CD4-positive, alpha-beta T cell treated with Interferon gamma for 1 hour (primary cell): Measurements from ENCODE around the gene PER3.

Experiments
- DNase-seq: peaks from one replicate; pipeline ENCODE4 v3.0.0-alpha.2; 2020

Gene PER3

GRCh38 chr1:7839526-7839925, 55.4 kb downstream of the PER3 start:
- DNase-seq, result no peak

DNA sequence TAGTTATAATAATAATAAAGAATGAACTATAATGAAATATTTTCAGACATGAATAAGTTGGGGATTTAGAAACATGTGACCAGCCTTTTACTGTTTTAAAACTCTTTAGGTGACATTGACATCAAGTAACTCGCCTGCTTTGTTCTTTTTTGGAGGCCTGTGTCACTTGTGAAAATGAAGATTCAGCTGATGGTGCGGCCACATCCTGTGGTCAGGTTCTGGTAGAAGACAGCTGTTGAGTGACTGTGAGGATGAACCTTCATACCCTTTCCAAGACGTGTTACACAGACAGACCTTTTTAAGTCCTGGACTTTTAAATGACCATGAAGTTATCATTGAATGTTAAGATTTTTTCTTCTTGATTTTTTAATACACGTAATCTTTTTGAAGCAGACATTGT, 58.4 kb downstream of the PER3 start:
- no peak for DNase-seq

DNA sequence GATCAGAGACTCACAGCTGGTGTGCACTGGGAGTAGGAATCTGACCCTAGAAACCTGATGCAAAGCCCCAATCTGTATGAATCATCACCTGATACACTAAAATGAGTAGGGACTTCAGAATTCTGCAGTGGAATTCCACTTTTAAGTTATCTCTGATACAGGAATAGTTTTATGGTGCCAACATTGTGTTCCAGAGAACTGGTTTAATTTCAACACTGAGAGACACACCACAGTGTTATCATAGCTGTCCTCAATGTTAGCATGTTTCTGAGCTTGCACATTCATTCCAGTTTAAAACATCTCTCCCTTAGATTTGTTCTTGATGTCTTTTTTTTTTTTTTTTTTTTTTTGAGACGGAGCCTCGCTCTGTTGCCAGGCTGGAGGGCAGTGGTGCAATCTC, 61.7 kb downstream of the PER3 start:
- DNase-seq, result no peak

- no peak for DNase-seq
These were observed 62.6 kb downstream of the PER3 start for GRCh38 chr1:7846656-7847055.

DNA sequence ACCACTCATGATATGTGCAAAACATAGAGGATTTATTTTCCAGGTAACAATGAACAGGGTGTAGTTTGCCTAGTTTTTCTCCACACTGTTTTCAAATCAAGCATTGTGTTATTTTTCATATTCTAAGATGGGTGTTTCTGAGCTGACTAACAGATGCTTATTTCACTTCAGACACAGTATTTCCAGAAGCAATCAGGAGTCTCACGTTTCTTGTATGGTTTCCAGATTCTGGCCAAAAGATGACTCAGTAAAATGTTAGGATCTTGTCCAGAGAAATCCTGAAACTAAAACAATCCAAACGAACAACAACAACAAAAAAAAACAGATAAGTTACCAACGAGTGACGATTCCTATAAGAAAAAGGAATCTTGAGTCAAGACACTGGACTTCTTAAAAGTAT, 63.5 kb downstream of the PER3 start:
- DNase-seq, result no peak

DNA sequence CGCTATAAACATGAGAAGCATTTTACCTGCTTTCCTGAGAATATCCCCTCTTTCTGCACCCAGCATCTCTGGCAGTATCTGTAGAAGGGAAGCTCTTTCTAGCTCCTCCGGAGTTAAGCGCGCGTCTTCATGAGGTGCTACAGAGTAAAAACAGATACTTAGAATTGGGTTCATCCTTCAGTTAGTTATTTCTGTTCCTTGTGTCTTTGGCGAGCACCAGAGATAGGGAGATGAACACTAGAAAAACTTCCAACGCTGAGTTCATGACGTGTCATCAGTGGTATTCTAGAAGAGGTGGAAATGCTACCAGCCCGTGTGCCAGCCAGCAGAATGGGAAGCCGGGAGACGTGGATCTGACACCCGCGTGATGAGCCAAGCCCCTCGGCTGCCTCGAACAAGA, 66.7 kb downstream of the PER3 start:
- no peak for DNase-seq

GRCh38 chr1:7852804-7853683, 69.0 kb downstream of the PER3 start, which contains the start of gene UTS2:
TSS of gene UTS2 (minus strand) at chr1:7853065. CDS start at chr1:7853003, 62 bp downstream.
- no peak for DNase-seq

DNA sequence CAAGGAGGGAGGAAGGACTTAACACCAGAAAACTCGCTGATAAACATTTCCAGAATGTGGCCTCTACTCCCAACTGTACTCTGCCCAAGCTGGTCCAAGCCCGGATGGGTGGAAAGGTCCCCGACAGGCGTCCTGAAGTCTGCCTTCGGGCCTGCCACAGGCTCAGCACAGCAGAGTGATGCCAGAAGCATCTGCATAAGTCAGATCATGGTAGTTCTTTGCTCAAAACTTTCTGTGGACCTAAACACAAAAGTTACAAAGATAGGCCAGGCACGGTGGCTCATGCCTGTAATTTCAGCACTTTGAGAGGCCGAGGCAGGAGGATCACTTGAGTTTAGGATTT, 69.6 kb downstream of the PER3 start:
- no peak for DNase-seq

DNA sequence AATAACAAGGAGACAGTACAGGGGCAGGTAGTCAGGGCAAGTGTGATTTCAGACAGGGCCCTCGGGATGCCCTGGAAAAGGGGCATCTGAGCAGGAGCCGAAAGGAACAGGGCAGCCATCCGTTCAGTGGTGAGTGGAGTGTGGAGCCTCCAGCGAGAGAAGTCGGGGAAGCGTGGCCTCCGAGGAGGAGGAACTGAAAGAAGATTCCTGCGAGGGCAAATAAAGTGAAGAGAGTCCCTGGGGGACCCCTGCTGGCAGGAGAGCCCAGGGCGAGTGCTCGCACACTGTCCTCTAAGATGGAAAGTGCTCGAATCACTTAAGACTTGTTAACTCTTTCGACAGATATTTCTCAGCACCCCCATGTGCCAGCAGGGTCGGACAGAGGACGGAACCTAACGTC, 72.3 kb downstream of the PER3 start:
- no peak for DNase-seq

- DNase-seq, result no peak
These were observed 72.9 kb downstream of the PER3 start for GRCh38 chr1:7857000-7857399.

DNA sequence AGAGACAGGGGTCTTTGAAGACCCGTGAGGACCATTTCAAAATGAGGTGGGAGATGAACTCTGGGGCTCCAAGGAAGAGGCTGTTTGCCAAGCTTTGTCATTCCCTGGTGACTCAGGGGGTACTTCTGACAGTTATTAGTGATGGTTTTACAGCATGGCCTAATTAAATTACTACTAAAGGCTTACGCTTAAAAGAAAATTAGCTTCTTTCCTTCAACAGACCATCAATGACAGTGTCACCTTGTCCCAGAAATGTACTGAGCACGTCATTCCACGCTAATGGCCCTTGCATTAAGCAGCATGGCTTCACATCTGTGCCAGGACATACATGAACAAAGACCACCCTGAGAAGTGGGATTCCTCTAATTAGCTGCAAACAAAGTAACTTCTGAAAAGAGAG, 73.9 kb downstream of the PER3 start:
- no peak for DNase-seq

- no peak for DNase-seq
These were observed 75.3 kb downstream of the PER3 start for GRCh38 chr1:7859406-7859805.

DNA sequence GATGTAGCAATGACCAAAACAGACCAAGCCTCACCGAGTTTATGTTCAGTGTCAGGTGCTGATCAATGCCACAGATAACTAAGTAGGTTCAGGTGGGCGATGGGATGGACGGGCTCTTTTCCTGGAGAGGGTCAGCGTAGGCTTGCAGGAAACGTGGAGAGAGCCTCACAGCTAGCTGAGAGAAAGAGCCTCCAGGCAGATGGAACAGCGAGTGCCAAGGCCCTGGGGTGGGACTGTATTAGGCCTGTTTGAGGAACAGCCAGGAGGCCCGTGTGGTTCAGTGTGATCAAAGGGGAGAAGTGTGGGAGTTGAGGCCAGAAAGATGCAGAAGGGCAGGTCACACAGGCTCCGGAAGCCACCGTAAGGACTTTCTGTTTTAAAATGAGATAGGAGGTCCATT, 76.0 kb downstream of the PER3 start:
- no peak for DNase-seq

DNA sequence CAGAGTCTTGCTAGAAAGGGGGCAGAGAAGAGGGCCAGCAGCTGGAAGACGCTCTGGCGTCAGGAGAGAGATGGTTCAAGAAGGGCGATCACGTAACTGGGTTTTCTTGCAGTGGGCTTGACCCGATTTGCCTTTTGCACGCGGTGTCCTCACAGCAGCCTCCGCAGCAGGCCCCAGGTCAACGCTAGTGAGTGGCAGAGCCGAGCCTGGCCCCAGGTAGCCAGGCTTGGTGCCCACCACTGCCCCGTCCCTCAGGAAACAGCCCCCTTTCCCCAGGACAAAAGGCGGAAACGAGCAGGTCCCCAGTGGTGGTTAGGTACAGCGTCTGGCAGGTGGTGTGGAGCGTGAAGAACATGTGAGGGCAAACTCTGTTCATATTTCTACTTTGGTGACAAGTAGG, 77.4 kb downstream of the PER3 start:
- DNase-seq, result no peak

GRCh38 chr1:7862211-7863060, 78.3 kb downstream of the PER3 start:
- no peak for DNase-seq

GRCh38 chr1:7863756-7864328, 79.8 kb downstream of the PER3 start:
- no peak for DNase-seq

GRCh38 chr1:7865978-7866377, 81.9 kb downstream of the PER3 start:
- DNase-seq, result no peak

DNA sequence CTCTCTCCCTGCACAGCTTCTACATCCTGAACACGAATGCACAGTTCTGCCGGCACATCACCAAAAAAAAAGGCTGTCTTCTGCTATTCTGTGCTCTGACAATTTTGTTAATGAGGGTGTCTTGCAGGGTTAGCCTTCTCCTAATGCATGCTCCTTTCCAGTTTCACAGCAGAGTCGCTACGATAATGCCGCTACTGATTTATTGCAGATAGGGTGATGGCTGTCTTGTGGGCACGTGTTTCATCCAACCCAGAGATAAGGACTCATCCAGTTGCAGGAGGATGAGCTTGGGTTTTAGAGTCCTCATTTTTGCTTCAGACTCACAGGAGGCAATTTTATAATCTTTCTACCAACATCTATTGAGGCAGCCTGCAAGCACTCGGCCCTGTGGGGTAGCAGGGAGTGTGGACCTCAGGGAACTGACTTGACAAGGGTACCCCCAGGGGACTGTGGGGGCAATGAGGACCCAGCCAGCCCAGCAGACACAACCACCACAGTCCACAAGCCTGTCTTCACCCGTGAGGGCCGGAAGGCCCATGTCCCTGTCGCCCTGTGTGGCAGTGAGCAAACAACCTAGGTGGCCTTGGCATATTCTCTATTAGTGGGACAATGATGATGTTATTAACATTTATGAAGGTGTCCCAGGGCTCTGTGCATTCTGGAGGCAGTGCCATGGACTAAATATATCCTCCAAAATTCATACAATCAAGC, 84.1 kb downstream of the PER3 start:
- no peak for DNase-seq

- DNase-seq, result no peak
These were observed 85.2 kb downstream of the PER3 start for GRCh38 chr1:7869136-7869920.

GRCh38 chr1:7871136-7871535, 87.0 kb downstream of the PER3 start:
- DNase-seq, result no peak

GRCh38 chr1:7873801-7874795, 90.0 kb downstream of the PER3 start:
- DNase-seq, result no peak
